GM21576 (cell line): ENCODE results near the gene SAMD4A.
A peak's percentile ranks its signal among the peaks of the same experiment; 100 is the strongest.

ENCODE experiments used
- ATAC-seq: cut with Tn5 transposase; IDR thresholded peaks from one replicate; pipeline ENCODE4 v1.9.1; 2021; ENCODE audit warnings: mild to moderate bottlenecking, moderate library complexity; ENCODE audit not compliant: unreplicated experiment

Gene SAMD4A

GRCh38 chr14:54773171-54774006 lies 206.5 kb downstream of the SAMD4A start:
- peak; percentile 53 for ATAC-seq

GRCh38 chr14:54774824-54775223 lies 207.9 kb downstream of the SAMD4A start:
- ATAC-seq, result no peak

GRCh38 chr14:54775486-54776140 lies 208.7 kb downstream of the SAMD4A start:
- no peak for ATAC-seq

GRCh38 chr14:54776361-54777001 lies 209.6 kb downstream of the SAMD4A start:
- ATAC-seq, result no peak

- no peak for ATAC-seq
These were observed 210.5 kb downstream of the SAMD4A start for GRCh38 chr14:54777395-54777794.

- ATAC-seq, result no peak
These were observed 211.9 kb downstream of the SAMD4A start for GRCh38 chr14:54778618-54779345.

GRCh38 chr14:54781080-54781479 lies 214.2 kb downstream of the SAMD4A start:
- ATAC-seq, result no peak

- ATAC-seq, result no peak
These were observed 215.2 kb downstream of the SAMD4A start for GRCh38 chr14:54781961-54782750.

- peak; percentile 94 for ATAC-seq
These were observed 216.1 kb downstream of the SAMD4A start for GRCh38 chr14:54782751-54783659.

GRCh38 chr14:54783660-54784015 lies 216.7 kb downstream of the SAMD4A start:
- no peak for ATAC-seq

- ATAC-seq, result no peak
These were observed 217.1 kb downstream of the SAMD4A start for GRCh38 chr14:54784060-54784459.

GRCh38 chr14:54784657-54785056 lies 217.7 kb downstream of the SAMD4A start:
- no peak for ATAC-seq

GRCh38 chr14:54785136-54785777 lies 218.3 kb downstream of the SAMD4A start:
- ATAC-seq, result no peak

GRCh38 chr14:54785778-54786770 lies 219.1 kb downstream of the SAMD4A start:
- ATAC-seq, result no peak

GRCh38 chr14:54786838-54787237 lies 219.9 kb downstream of the SAMD4A start:
- no peak for ATAC-seq

- ATAC-seq, result no peak
These were observed 220.3 kb downstream of the SAMD4A start for GRCh38 chr14:54787261-54787660.

GRCh38 chr14:54788701-54789100 lies 221.8 kb downstream of the SAMD4A start:
- ATAC-seq, result no peak

- no peak for ATAC-seq
These were observed 222.2 kb downstream of the SAMD4A start for GRCh38 chr14:54789166-54789565.
